MCF 10A (cell line): ENCODE measurements around the gene RCC2. TPM values are rescaled to one million over a fixed set of nuclear protein-coding genes. Genes with fewer than 3 reads are reported as not detected.

Experiments used
- BruUV-seq: library from RNA; stranded (reverse); fragments of 400-500 nt; replicated peaks from 2 replicates; lab custom pipeline; 2021; lab: Mats Ljungman, UMichigan
- CTCF ChIA-PET: fragments of 300-600 bp; sonication (Branson Sonifier 250); formaldehyde crosslinking; extraction: SDS; loops from one replicate; lab custom pipeline; 2021; ENCODE audit warnings: antibody characterized with exemption, inconsistent platforms; lab: Yijun Ruan, JAX
- POLR2A ChIA-PET: fragments of 300-600, 350-650 bp; sonication (Branson Sonifier 250); formaldehyde crosslinking; extraction: SDS; loops from one replicate; lab custom pipeline; 2020; ENCODE audit warnings: antibody characterized with exemption, inconsistent platforms; lab: Yijun Ruan, JAX
- DNase-seq: peaks from one replicate; pipeline ENCODE4 v3.0.0-alpha.2; 2018; ENCODE audit not compliant: unreplicated experiment
- H3K27ac Mint-ChIP-seq: one replicate; pipeline ENCODE4 v1.8.0; 2022; ENCODE audit warnings: mild to moderate bottlenecking, low read depth, mixed read lengths; ENCODE audit not compliant: unreplicated experiment
- H3K27me3 Mint-ChIP-seq: one replicate; pipeline ENCODE4 v1.8.0; 2022; ENCODE audit warnings: mixed read lengths; ENCODE audit not compliant: insufficient read depth, unreplicated experiment
- H3K36me3 Mint-ChIP-seq: one replicate; pipeline ENCODE4 v1.8.0; 2022; ENCODE audit warnings: mild to moderate bottlenecking, moderate library complexity, mixed read lengths; ENCODE audit not compliant: insufficient read depth, unreplicated experiment
- H3K4me1 Mint-ChIP-seq: one replicate; pipeline ENCODE4 v1.8.0; 2022; ENCODE audit warnings: mixed read lengths; ENCODE audit not compliant: insufficient read depth, unreplicated experiment
- H3K4me3 Mint-ChIP-seq: one replicate; pipeline ENCODE4 v1.8.0; 2022; ENCODE audit warnings: mild to moderate bottlenecking, moderate library complexity, mixed read lengths; ENCODE audit not compliant: unreplicated experiment
- H3K9me3 Mint-ChIP-seq: one replicate; pipeline ENCODE4 v1.8.0; 2022; ENCODE audit warnings: mixed read lengths; ENCODE audit not compliant: unreplicated experiment
- intact Hi-C: fragments of 100-400 bp; cut with micrococcal nuclease; formaldehyde crosslinking; loops from 2 replicates; pipeline ENCODE4 v1.14.1; 2022
- total RNA-seq: library from RNA; stranded (reverse); gene quantifications from 2 replicates; pipeline ENCODE4 v1.2.3, GENCODE V29; 2022
- TF ChIP-seq, protein P1 (sequence below): fragments of 200-600 bp; IDR thresholded peaks from one replicate; pipeline ENCODE4 v1.8.0; 2022; ENCODE audit warnings: antibody characterized with exemption, mild to moderate bottlenecking; ENCODE audit not compliant: unreplicated experiment

The RCC2 gene
- total RNA-seq, 1 experiment from 2014 or later, result 107 TPM

DNA sequence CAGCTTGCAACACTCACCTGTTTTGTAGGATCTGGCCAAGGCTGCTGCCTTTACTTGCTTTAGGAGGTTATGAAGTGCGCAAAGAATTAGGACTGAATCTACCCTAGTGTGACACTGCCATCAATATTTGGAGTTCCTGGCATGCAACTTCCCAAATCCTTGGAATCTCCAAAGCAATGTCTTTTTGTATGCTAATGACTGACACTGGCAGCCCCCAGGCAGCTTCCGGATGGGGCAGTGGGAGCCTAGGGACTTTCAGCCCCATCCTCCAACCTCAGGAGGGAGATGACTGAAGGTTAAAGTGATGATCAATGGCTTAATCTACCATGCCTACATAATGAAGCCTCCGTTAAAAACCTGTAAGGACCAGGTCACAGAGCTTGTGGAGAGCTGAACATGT, 5.5 kb downstream of the RCC2 start:
- intact Hi-C loops, result no loop called here
- TF ChIP-seq, protein P1, sequence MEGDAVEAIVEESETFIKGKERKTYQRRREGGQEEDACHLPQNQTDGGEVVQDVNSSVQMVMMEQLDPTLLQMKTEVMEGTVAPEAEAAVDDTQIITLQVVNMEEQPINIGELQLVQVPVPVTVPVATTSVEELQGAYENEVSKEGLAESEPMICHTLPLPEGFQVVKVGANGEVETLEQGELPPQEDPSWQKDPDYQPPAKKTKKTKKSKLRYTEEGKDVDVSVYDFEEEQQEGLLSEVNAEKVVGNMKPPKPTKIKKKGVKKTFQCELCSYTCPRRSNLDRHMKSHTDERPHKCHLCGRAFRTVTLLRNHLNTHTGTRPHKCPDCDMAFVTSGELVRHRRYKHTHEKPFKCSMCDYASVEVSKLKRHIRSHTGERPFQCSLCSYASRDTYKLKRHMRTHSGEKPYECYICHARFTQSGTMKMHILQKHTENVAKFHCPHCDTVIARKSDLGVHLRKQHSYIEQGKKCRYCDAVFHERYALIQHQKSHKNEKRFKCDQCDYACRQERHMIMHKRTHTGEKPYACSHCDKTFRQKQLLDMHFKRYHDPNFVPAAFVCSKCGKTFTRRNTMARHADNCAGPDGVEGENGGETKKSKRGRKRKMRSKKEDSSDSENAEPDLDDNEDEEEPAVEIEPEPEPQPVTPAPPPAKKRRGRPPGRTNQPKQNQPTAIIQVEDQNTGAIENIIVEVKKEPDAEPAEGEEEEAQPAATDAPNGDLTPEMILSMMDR, result no peak
- Mint-ChIP-seq H3K27ac (no peak overlapping the region), H3K9me3 (no peaks in the 10 kb centered on the region), H3K4me3 (no peak overlapping the region), H3K4me1 (peaks cover 9% of the 10 kb centered on the region), H3K27me3 (no peaks in the 10 kb centered on the region), H3K36me3 (peaks cover 60% of the 10 kb centered on the region)
- no peak for DNase-seq
- CTCF ChIA-PET, result interaction anchor here (0.8 to 1.6 kb wide), 2 partner anchors 15 to 69 kb away, joined by 3 to 7 read pairs; no protein-coding TSS in a partner anchor
- POLR2A ChIA-PET, result interaction anchor here (0.6 kb wide), 1 partner anchor 13 kb away, joined by 3 read pairs; no protein-coding TSS in a partner anchor
- no TSS peak for BruUV-seq

DNA sequence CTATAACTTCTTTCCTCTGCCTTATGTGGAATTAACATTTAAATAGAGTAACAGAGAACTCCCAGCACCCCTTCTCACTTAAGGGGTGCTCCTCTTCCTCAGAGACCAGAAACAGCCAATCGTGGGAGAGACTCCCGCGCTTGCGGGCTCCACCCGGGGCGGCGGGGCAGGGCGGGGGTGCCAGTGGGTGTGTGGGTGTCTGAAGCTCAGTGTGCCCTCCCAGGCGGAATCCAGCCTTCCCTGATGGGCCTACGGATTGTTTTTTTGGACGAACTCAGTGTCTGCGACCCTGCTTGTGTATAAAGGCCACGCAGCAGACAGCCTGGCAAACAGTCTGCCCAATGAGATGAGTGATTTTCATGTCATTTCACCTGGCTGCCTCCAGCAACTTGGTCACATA, 6.2 kb downstream of the RCC2 start:
- no peaks in the 10 kb centered on the region for H3K9me3 Mint-ChIP-seq
- peaks cover 12% of the 10 kb centered on the region for H3K4me1 Mint-ChIP-seq
- peaks cover 65% of the 10 kb centered on the region for H3K36me3 Mint-ChIP-seq
- no TSS peak for BruUV-seq
- no peak for DNase-seq
- no peak overlapping the region for H3K4me3 Mint-ChIP-seq
- ChIA-PET CTCF (interaction anchor here (1.6 kb wide), 1 partner anchor 69 kb away, joined by 7 read pairs; no protein-coding TSS in a partner anchor), POLR2A (interaction anchor here (0.6 kb wide), 1 partner anchor 12 kb away, joined by 3 read pairs; no protein-coding TSS in a partner anchor)
- no peak overlapping the region for H3K27ac Mint-ChIP-seq
- TF ChIP-seq, protein P1, result no peak
- intact Hi-C loops, result no loop called here
- H3K27me3 Mint-ChIP-seq, result no peaks in the 10 kb centered on the region

DNA sequence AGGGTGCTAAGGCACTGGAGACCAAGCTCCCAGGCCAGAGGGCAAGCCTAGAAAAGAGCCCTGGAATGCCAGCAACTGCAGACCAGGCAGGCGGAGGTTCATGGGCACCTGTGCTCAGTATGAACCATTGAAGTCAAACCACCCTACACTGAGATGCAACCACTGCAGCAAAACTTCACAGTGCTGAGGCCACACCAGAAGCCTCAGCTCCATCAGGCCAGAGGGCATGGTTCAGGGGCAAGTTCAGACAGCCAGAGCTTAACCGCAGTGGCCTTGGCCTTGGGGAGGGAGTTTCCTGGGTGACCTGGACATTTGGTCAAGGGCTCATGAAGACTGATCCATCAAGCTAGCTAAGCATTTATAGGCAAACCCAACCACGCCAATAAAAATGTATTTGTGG, 7.1 kb downstream of the RCC2 start:
- TF ChIP-seq, protein P1, result no peak
- H3K36me3 Mint-ChIP-seq, result peaks cover 73% of the 10 kb centered on the region
- no peak for DNase-seq
- H3K4me3 Mint-ChIP-seq, result no peak overlapping the region
- ChIA-PET POLR2A (no interaction called here), CTCF (interaction anchor here (1.1 to 1.6 kb wide), 2 partner anchors 70 to 182 kb away, joined by 3 to 7 read pairs; no protein-coding TSS in a partner anchor)
- no peaks in the 10 kb centered on the region for H3K27me3 Mint-ChIP-seq
- H3K27ac Mint-ChIP-seq, result no peak overlapping the region
- BruUV-seq, result no TSS peak
- peaks cover 12% of the 10 kb centered on the region for H3K4me1 Mint-ChIP-seq
- no peaks in the 10 kb centered on the region for H3K9me3 Mint-ChIP-seq
- intact Hi-C loops, result no loop called here

DNA sequence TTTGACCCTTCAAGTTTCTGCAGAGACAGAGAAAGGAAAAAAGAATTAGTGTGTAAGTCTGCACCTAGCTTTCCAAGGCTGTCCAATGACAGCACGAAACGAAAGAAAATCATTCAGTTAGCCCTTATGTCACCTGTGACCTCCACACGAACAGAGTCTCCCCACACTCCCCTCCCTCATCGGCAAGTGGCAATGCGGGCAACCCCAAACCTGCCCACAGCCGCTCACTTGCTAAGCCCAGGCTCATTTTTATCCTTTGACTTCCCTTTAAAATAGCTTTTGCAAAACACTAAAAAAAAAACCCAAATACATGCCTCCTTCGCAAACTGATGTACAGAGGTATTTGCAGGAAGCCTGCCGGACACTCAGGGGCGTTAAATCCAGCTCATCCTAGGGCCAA, 10.3 kb downstream of the RCC2 start:
- peaks cover 93% of the 10 kb centered on the region for H3K36me3 Mint-ChIP-seq
- POLR2A ChIA-PET, result no interaction called here
- no TSS peak for BruUV-seq

More for the DNA sequence above, 10.3 kb downstream of the RCC2 start:
- no peaks in the 10 kb centered on the region for H3K9me3 Mint-ChIP-seq
- no peak overlapping the region for H3K27ac Mint-ChIP-seq
- H3K27me3 Mint-ChIP-seq, result no peaks in the 10 kb centered on the region
- DNase-seq, result no peak
- TF ChIP-seq, protein P1, result no peak
- intact Hi-C loops, result no loop called here
- no peak overlapping the region for H3K4me3 Mint-ChIP-seq
- CTCF ChIA-PET, result interaction anchor here (0.6 to 1.3 kb wide), 5 partner anchors 8 to 1153 kb away, joined by 3 to 8 read pairs (median 3); no protein-coding TSS in a partner anchor
- peaks cover 3% of the 10 kb centered on the region for H3K4me1 Mint-ChIP-seq
